ENCODE data around the gene AFAP1L1.
"Not testable (repeated sequence)": the region's sequence is repeated elsewhere in the genome, so short reads cannot be mapped to it uniquely, and the experiment has no call there.

AFAP1L1 gene

DNA sequence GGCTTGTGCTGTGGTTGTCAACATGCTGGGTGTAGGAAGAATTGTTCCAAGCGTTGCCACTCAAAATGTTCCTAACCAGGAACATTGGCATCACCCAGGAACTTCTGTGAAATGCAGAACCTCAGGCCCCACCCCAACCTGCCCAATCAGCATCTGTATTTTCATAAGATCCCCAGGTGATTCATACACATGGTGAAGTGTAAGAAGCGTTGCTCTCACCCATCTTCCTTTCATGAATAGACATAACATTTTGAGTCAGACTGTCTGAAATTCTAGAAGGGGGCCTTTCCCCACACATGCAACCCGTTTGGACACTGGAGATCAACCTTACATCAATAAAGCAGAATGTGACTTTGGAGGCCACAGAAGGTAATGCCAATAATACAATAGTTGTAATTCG, 9.3 kb upstream of the AFAP1L1 start:
- no peak for DNase-seq

DNA sequence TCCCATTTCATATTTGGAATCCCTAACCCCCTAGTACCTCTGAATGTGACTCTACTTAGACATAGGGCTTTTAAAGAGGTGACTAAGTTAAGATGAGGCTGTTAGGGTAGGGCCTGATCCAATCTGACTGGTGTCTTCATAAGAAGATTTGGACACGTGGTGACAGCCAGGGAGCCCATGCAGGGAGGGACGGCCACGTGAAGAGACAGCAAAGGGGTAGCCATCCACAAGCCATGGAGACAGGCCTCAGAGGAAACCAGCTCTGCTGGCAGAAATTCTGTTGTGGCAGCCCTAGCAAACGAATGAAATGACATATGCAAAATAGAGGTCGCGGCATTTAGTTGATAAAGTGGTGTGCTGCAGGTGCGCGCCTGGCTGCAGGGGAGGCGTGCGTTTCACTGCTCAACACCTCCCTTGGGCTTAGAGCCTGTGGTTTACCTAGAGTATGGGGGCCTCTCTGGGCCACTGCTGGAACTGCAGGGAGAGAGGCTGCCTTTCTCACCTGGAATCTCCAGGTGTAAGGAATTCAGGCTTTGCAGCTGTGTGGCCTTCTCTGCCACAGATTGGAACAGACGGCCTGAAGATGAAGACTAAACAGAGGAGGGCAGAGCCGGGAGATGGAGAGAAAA, 7.1 kb upstream of the AFAP1L1 start:
- DNase-seq: no peak

DNA sequence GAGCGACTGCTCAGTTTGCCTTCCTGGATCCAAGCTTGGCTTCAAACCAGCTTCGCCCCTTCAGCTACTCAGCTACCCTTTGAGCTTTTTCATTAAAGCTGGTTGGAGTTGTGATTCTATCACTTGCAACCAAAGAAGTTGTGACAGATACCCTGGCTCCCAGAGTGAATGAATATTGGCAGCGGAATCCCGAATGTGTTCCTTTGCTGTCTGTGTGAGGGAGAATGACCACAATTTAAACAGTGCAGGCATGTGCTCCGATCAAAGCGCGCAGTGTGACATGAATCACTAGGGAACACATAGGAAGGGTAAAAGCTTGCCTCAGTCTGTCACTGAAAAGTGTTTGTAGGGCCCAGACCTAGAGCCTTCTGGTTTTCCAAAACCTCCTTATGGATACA, 6.6 kb upstream of the AFAP1L1 start:
- no peak for DNase-seq

DNA sequence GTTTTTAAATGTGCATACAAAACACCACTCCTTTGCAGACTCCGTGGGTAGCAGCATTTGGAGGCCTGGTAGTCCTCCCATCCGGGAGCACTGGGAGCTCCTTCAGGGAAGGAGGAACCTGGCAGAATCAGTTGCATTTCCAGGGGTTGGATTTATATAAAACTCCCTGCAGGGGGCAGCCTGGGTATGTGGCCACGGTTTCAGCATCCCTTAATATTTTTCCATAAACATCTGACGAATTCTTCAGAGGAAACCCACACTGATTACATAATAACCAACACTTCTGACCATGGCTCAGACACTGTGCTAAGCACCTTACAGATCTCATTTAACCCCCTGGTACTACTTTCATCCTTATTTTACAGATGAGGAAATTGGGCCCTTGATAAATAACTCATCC, 6.1 kb upstream of the AFAP1L1 start:
- DNase-seq: no peak

DNA sequence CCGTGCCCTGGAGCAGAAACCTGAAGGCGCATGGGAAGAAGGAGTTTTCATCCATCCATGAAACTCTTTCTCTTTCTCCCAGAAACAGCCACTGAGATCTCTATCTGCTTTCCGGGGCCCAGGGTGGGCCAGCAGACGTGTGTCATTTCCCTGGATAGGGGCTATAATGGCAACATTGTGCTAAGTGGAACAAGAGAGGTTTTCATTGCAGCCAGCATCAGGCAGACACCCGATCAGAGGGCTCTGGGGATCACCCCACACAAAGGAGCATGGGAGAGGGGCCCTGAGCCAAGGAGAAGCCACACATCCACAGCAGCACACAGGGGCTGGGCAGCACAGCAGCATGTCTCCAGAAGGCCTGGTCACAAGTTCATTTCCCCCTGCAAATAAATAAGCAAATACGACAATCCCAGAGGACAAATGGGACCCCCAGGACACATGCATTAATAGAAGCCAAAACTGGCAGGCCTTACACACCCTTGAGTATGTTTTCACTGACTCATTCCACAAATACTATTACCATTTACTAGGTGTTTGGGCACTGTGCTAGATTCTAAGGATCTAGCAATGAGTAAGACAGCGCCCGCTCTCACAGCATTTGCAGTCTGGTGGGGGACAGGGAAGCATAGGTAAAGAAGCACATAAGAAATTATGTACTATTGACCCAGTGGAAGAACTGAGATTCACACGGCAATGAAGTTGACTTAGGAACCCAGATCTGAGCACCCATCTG, 4.3 kb upstream of the AFAP1L1 start:
- DNase-seq: no peak

DNA sequence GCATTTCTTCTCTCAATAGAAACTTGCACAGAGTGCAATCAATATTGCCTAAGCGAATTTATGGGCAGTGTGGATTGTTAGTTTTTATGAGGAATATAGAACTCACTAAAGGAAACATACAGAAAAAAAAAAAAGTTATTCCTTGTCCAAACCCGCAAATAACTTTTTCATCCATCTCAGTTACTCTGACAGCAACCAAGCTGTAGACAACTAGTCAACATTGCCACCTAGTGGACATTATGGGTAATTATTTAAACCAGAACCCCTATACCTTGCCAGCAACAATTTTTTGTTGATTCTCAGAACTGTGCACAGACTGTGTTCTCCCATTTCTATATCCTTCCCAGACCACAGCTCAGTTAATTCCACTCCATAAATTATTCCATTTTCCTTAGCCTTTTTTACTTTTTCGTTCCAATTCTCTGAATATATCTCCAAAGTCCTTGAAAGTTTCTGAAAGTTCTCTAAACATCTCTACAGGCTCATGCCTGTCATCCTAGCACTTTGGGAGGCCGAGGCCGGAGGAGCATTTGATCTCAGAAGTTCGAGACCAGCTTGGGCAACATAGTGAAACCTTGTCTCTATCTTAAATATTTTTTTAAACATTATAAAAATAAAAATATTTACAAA, 2.6 kb upstream of the AFAP1L1 start:
- no peak for DNase-seq

DNA sequence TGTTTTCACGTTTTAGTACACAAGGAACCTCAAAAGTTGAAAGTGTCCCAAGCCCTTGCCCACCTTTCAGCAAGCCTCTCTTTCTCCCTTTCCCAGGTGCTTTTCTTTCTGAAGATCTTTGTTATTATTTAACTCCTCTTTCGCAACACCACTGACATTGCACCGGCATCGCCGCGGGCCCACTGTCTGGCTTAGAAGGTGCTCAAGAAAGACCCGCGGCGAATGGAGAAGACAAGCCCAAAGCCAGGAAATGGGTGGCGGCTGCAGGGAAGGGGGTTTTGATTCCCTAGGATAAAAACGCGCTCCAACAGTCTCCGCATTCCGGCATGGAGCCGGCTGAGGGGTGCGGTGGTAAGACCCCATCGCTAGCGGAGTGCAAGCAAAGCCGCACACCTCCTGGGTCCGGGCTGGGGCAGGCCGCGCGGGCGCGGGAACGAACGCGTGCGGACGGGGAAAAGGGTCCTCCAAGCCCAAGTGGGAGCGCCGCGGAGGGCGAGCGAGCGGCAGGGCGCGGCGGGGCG, 404 bp upstream of the AFAP1L1 start:
- DNase-seq: no peak

DNA sequence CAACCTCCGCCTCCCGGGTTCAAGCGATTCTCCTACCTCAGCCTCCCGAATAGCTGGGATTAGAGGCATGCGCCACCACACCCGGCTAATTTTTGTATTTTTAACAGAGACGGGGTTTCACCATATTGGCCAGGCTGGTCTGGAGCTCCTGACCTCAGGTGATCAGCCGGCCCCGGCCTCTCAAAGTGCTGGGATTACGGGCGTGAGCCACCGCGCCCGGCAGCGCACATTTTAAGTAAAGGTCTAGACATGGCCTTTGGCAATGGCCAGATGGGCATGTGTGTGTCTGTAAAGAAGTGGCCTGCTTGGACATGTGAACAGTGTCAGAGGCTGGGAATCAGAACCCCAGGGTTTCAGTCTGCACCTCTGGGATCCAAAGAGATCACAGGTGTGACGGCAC, 1.1 kb downstream of the AFAP1L1 start:
- not testable (repeated sequence) for DNase-seq

DNA sequence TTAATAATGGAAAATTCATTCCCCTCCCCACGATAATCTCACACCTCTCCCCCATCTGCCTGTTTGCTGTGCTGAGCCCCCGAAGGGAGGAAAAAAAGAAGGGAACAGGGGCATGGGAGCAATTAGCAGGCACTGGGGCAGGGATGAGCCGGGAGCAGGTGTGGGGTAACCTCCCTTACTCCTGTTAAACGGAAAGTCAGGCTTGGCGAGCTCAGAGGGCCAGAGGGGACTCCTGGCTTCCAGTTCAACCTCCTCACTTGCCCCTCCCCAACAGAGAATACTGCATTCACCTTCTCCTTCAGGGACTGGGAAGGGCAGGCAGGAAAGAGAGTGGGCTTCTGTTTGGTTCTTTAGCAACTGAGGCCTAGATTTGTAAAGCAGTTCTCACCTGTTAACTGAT, 1.6 kb downstream of the AFAP1L1 start:
- no peak for DNase-seq

DNA sequence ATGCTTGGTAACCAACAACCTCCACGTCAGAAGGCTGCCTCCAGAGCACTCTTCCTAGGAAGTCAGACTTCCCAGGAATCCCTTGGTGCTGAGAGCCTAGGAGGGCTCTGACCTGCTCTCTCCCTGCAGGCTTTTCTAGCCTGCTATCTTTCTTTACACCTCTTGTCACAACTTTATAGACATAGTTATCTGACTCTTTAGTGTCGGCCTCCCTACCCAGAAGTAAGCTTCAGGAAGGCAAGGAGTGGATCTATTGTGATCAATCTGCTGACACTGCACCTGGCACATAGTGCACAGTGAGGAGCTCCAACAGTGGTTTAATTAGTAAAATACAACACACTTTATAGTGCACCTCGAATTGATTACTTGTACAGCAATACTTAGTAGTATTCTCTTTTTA, 2.3 kb downstream of the AFAP1L1 start:
- no peak for DNase-seq

DNA sequence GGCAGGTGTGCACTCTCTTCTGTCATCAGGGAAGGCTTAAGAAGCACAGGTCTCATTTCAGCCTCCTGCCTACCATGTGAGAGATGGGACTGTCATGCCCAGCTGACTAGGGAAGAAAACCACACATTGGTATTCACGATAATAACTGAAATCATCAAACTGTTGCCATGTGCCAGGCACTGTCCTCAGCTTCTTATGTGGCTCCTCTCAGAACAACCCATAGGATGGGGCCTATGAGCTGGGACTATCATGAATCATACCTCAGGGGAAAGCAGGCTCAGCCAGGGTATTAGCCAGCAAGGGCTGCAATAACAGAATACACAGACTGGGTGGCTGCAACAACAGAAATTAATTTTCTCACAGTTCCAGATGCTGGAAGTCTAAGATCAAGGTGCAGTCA, 3.3 kb downstream of the AFAP1L1 start:
- no peak for DNase-seq

DNA sequence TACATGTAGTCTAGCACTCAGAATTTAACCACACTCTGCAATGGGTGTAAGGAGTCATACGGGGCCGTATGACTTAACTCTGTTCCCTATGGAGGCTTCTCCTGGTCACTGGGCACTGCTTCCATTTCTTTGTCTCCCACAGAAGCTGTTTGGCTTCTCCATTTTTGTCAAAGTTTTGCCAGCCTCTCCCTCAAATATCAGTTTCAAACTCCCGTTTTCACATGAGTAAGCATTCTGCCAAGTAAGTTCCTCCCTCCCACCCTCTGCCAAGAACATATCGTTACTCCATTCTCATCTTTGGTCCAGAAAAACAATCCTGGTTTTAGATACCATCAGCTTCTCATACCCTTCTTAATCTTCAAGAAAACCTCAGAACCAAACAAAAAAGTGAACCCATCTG, 6.1 kb downstream of the AFAP1L1 start:
- no peak for DNase-seq

DNA sequence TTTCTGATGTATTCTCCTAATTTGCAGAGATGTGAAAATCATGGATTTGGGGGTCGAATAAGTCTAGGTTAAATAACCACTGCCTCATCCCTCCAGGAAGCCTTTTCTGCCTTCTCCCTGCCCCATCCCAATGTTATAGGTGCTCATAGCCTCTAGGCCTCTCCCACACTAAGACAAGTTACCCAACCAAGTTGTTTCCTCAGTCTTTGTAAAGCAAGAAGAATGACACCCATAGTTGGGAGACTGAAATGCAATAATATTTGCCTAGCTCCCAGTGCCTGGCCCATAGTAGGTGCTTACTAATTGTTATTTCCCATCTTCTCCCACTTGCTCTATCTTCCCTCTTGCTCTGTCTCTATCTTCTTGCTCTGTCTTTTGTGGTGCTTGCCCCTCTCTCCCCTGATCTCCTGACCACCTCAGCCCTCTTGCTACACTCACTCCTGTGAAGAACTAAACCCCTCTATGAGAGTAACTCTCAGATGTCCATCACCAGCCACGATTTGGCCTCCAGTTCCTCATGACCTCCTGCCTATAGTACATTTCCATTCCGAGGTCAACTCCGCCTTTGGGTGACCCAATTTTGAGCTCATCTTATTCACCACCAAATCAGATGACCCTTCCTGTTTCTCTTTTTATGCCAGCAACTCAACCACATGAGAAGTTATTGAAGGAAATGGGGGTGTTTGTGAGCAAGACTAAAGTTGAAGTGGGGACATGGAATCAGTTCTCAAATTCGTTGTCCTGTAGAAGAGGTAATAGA, 7.0 kb downstream of the AFAP1L1 start:
- no peak for DNase-seq

DNA sequence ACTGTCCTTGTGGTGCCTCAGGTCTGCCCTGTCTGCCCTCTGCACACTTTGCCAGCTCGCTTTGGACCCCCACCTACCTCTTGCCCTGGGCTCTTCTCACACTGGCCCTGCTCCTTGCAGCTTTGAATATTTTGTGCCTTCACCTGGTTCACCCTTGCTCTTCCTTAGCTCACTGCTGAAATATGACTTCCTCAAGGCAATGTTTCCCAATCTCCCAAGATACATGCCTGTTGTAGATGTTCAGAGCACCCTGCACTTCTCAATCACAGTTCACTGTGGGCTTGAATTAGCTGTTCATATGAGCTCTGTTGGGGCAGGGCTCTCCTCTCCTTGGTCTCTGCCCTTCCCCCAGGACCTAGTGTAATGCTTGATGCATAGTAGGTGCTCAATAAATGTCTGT, 8.0 kb downstream of the AFAP1L1 start:
- DNase-seq: no peak

DNA sequence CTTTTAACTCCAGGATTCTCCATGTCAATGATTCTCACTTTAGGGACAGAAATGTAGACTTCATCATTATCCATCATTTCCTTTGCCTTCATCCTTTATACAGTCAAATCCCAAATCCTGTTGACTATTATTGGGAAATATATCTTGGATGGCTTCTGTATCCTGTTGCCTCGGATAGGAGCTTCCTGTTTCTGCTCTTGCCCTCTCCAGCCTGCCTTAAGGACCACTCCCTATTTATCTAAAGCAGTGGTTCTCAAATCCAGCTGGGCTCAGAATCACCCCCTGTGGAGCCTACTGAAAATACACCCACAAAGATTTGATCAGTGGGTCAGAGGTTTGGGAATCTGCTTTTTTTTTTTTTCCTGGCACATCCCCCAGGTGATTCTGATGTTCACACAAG, 8.5 kb downstream of the AFAP1L1 start:
- DNase-seq: no peak

DNA sequence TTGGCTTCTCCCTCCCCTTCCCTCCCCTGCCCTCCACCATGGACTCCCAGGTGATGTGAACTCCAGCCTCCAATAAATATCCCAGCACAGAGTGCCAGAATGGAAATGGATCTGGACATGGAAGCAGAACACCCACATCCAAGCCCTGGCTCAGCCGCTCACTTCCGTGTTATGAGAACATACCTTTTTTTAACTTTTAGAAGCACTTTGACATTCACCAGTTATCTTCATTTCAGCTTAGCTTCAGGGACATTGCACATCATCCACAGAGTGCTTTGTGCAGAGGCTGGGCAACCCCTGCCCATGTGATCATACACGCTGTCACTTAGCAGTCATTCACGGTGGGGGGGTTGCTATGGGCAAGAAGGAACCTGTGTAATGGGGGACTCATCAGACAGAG, 9.1 kb downstream of the AFAP1L1 start:
- DNase-seq: no peak

DNA sequence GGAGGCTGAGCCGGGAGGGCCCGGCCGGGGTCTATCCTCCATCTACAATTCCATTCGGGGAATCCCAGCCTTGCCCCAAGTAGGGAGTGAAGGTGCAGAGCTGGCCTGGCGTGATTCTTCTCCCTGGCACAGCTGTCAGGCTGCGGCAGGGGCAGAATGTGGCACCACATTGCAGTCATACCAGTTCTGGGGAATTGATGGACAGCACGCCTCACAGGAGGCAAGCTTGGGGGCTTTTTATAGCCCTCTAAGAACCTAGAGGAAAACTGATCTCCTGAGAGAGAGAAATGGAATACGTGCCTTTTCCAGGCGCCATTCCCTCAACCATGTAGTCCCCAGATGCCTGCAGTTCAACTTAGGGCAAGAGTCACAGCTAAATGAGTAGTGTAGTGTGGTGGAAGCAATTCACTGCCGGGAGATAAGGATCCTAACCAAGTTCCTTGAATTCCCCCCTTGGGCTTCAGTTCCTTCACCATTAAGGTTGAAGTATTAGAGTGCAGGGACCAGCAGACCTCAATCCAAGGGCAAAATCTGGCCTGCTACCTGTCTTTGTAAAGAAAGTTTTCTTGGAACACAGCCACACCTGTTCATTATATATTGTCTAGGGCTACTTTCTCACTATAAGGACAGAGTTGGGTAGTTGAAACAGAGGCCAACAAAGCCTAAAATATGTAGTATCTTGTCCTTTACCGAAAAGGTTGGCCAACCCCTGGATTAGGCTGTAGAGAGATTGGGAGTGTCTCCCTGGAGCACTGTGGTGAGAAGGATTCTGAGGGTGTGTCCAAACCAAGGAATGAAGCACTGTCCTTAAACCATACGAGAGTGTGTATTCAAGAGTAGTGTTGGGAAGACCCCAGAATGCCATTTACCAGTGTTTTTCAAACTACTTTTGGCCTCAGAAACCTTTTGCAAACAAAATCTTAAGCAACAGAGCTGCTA, 10.6 kb downstream of the AFAP1L1 start:
- no peak for DNase-seq

DNA sequence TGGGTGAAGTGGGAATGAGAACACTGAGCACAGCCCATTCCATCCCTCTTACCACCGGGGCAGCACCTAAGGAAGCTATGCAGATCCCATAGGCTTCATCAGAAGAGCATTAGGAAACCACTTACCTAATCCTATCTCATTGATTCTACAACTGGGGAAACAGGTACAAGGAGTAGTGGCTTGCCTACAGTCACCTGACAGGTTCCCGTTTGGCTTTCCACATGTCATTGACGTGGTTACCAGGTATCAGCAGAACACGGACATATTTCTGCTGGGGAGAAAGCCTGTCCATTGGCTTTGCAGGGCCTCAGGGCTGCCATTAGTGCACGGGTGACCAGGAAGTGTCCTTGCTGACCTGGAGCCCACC, 11.3 kb downstream of the AFAP1L1 start:
- DNase-seq: no peak

DNA sequence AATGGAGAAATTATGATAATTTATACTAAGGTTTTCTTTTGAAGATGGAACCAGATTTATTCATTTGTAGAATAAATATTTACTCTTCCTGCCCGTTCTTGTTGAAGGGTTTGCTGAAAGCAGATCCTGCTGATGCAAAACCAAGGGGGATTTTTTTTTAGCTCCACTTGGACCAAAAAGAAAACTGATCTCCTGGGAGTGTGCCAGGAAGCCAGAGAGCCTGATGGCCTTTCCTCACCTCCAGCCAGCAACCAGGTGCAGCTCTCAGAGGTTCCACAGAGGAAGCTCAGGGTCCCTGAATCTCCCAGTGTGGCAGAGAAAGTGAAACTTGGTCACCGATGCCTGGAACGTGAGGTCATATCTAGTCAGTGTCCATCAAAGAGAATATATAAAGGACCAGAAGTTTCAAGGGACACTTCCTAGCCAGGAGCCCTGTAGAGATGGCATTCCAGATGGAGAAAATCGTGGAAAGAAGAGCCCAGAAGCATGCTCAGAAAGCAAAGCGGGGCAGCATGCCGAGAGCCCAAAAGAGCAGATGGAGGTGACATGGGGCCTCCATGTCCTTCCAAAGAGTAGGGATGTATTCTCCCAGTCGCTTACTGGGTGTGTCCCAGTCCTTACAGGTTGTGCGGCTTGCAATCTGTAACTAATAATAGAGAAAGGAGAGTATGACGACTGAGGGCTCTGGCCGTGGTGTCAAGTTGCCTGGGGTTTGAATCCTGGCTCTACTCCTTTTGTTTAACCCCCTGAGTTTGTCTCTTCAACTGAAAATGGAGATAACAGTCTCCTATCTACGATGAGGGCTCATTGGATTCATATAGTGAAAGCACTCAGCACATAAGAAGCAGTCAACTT, 12.2 kb downstream of the AFAP1L1 start:
- no peak for DNase-seq

DNA sequence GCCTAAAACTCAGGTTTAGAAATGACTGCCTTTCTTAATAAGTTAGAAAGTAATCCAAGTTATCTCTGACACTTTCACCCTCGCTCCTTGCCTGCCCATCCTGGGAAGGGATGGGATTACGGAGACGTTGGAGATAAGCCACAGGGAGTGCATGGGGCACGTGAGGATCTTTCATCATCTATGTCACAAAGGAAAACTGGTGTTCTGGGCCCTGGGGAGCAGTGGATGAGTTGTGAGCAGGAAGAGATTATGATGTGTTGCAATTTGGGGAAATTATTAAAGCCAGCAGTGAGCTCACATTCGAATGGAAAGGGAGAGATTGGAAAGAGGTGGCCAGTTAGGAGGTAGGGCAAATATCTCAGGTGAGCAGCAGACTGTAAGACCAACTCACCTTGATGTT, 12.8 kb downstream of the AFAP1L1 start:
- no peak for DNase-seq

DNA sequence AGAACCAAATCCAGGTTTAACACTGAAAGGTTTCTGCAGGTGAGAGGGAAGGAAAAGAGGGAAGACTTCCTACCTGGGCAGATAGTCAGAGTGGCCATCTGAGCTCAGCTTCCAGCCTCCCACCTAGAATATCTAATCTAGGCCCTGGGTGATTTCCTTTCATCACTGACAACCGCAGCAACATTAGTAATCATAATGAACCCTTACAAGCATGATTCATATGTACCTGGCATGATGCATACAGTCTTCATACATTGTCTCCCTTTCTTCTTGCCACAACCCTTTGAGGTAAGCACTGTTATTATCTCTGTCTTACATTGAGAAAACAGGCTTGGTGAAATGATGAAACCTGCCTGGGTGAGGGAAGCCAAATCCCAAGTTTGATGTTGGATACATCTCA, 13.5 kb downstream of the AFAP1L1 start:
- DNase-seq: no peak
